ENCODE results near the gene IKZF3. TPM values are rescaled to one million over a fixed set of nuclear protein-coding genes. Genes with fewer than 3 reads are reported as not detected.

IKZF3 gene
- total RNA-seq, 1 donor from 2014 or later, result 0.67 TPM

DNA sequence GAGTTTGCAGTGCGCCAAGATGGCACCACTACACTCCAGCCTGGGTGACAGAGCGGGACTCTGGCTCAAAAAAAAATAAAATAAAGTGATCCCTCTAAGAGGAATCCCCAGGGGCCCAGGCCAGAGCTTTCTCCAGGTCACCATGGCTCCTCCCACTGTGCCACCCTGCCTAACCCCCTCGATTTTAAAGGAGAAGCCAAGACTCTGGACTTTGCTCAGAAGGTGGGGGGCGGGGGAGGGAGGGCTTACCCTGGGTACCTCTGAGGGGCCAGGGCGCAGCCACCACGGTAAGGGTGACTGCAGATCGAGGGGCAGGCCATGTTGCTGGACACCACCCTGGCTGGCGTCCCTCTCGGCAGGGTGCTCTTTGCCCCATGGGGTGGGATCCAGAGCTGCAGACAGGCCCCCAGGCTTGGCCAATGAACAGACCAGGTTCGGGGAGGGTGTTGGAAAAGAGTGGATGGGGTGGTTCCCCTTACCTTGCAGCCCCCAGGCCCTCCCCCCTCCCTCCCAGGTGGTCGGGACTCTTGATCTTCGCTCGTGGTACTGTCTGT, 126.8 kb downstream of the IKZF3 start:
- H3K36me3 Mint-ChIP-seq, result no peaks in the 10 kb centered on the region
- peak overlapping the region; percentile 96 for H3K27ac Mint-ChIP-seq
- peak overlapping the region; percentile 89 for H3K4me3 Mint-ChIP-seq
- TF ChIP-seq, protein P1, sequence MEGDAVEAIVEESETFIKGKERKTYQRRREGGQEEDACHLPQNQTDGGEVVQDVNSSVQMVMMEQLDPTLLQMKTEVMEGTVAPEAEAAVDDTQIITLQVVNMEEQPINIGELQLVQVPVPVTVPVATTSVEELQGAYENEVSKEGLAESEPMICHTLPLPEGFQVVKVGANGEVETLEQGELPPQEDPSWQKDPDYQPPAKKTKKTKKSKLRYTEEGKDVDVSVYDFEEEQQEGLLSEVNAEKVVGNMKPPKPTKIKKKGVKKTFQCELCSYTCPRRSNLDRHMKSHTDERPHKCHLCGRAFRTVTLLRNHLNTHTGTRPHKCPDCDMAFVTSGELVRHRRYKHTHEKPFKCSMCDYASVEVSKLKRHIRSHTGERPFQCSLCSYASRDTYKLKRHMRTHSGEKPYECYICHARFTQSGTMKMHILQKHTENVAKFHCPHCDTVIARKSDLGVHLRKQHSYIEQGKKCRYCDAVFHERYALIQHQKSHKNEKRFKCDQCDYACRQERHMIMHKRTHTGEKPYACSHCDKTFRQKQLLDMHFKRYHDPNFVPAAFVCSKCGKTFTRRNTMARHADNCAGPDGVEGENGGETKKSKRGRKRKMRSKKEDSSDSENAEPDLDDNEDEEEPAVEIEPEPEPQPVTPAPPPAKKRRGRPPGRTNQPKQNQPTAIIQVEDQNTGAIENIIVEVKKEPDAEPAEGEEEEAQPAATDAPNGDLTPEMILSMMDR (IDR thresholded peaks at IDR 0.05; ENCODE audit: unreplicated experiment), result no peak
- peaks cover 29% of the 10 kb centered on the region for H3K27me3 Mint-ChIP-seq (ENCODE audit: low read depth)
- H3K9me3 Mint-ChIP-seq, result no peaks in the 10 kb centered on the region
- peaks cover 39% of the 10 kb centered on the region for H3K4me1 Mint-ChIP-seq
- no peak for DNase-seq (ENCODE audit: low spot score in 2 of 2, unreplicated experiment in 2 of 2)

DNA sequence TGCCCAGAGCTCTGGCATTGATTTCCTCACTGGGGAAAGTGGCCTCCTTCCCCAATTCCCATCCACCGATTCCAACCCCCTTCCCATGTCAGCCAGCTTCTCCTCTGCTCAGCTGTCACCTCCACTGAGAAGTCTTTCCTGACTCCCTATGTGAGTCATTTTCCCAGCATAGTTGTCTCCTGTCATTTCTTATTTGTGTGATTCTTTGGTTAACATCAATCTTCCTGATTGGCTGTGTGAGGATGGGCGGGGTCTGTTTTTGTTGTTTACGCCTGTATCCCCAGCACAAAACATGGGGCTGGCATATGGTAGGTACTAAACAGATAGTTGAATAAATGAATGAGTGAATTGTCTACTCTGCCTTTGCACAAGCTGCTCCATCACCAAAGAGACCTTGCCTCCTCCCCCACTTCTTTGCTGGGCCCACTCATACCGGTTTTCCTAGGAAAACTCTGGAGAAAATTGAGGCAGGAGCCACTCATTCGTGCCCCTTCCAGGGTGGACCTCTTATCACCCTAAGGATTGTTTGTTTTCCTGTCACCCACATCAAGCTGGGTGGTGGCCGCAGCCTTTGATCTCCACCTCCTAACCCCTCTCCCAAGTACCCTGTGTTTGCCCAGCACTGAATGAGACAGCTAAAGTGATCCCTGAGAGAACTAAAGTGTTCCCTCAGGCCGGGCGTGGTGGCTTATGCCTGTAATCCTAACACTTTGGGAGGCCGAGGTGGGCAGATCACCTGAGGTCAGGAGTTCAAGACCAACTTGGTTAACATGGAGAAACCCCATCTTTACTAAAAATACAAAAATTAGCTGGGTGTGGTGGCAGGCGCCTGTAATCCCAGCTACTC, 127.6 kb downstream of the IKZF3 start:
- no peak for DNase-seq (ENCODE audit: low spot score in 2 of 2, unreplicated experiment in 2 of 2)
- Mint-ChIP-seq H3K4me3 (peak overlapping the region; percentile 47), H3K4me1 (peaks cover 39% of the 10 kb centered on the region), H3K9me3 (no peaks in the 10 kb centered on the region), H3K27me3 (ENCODE audit: low read depth) (peaks cover 29% of the 10 kb centered on the region), H3K36me3 (no peaks in the 10 kb centered on the region), H3K27ac (peak overlapping the region; percentile 31)
- TF ChIP-seq, protein P1 (IDR thresholded peaks at IDR 0.05; ENCODE audit: unreplicated experiment), result no peak

DNA sequence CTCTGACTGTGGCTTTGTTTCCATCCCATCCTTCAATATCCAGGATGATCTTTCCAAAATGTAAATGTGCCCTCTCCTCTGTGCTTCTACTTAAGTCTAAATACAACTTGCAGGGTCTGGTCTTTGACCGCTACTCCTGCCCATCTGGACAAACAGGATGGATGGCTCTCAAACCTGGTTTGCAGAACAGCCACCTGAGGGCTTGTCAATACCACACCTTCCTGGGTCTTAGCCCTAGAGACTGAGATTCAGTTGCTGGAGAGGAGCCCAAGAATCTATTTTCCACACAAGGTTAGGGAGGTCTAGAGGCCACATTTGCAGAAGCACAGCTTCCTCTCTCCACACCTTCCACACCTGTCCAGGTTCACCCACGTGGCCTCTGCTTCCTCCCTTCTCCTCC, 128.2 kb downstream of the IKZF3 start:
- TF ChIP-seq, protein P1 (IDR thresholded peaks at IDR 0.05; ENCODE audit: unreplicated experiment), result no peak
- H3K27me3 Mint-ChIP-seq (ENCODE audit: low read depth), result peaks cover 29% of the 10 kb centered on the region
- H3K27ac Mint-ChIP-seq, result peak overlapping the region; percentile 30
- DNase-seq (ENCODE audit: low spot score in 2 of 2, unreplicated experiment in 2 of 2), result no peak
- no peaks in the 10 kb centered on the region for H3K36me3 Mint-ChIP-seq
- no peak overlapping the region for H3K4me3 Mint-ChIP-seq
- no peaks in the 10 kb centered on the region for H3K9me3 Mint-ChIP-seq
- H3K4me1 Mint-ChIP-seq, result peaks cover 34% of the 10 kb centered on the region

DNA sequence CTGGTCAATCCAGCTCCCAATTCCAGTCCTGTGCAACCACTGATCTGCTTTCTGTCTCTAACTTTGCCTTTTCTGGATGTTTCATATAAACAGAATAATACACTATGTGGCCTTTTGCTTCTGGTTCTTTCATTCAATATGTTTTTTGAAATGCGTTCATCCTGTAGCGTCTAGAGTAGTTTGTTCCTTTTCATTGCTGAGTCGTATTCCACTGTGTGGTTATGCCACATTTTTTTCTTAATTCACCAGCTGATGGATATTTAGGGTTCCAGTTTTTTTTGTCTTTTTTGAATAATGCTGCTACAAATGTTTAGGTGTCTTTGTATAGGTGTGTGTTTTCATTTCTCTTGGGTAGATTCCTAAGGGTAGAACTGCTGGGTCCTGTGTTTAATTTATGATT, 131.5 kb downstream of the IKZF3 start:
- Mint-ChIP-seq H3K9me3 (no peaks in the 10 kb centered on the region), H3K36me3 (peaks cover 2% of the 10 kb centered on the region), H3K27ac (peak overlapping the region; percentile 70), H3K27me3 (ENCODE audit: low read depth) (peaks cover 13% of the 10 kb centered on the region), H3K4me3 (no peak overlapping the region), H3K4me1 (peaks cover 19% of the 10 kb centered on the region)
- TF ChIP-seq, protein P1 (IDR thresholded peaks at IDR 0.05; ENCODE audit: unreplicated experiment), result no peak
- DNase-seq (ENCODE audit: low spot score in 2 of 2, unreplicated experiment in 2 of 2), result no peak

DNA sequence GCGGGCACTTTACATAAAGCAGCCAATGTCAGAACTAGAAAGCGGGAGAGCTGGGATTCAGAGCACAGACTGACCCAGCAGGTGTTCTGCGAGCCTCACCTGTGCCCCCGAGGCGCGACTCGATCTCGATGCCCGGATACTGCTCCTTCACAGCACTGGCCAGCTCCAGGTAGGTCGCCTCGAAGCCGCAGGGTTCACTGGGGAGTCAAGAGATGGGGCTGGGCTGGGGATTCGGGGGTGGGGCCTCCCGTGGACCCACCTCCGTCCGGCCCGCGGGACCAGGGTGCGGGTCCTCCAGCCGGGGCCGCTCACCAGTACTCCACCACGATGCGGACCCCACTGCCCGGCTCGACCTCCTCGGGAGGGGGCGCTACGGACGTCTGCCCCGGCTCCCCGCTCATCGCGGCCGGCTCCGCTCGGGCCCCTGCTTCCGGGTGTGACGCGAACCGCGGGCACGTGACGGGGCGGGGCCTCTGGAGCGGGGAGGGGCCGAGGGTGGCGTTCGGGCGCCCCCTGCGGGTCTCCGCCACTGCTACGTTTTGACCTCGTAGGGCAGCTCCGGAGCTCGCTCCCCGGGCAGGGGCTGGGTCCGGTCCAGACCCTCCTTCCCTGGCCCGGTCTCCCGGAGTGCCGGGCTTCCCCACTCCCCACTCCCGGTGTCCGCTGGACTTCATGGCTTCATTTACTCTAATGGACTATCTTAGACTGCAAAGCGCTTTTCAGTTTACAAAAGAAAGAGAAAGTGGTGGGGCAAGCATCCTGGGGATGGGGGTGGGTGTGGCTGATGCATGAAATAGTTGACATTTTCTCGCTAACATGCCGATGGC, 133.8 kb downstream of the IKZF3 start, which contains the start of gene MIEN1:
Gene MIEN1, minus strand, starts transcription at position 438 of the 827 bp plus-strand sequence. Its CDS starts 37 bp downstream, at position 401.
- peak within 1 kb of the TSS; percentile 94 for H3K27ac Mint-ChIP-seq
- DNase-seq (ENCODE audit: low spot score in 2 of 2, unreplicated experiment in 2 of 2), result peak; percentile 94 to 97
- H3K4me3 Mint-ChIP-seq, result peak within 1 kb of the TSS; percentile 87
- peaks cover 5% of the 10 kb centered on the region for H3K4me1 Mint-ChIP-seq
- no peaks in the 10 kb centered on the region for H3K9me3 Mint-ChIP-seq
- TF ChIP-seq, protein P1 (IDR thresholded peaks at IDR 0.05; ENCODE audit: unreplicated experiment), result peak; percentile 88
- H3K27me3 Mint-ChIP-seq (ENCODE audit: low read depth), result no peaks in the 10 kb centered on the region
- peaks cover 9% of the 10 kb centered on the region for H3K36me3 Mint-ChIP-seq

Data from mesothelial cell of epicardium (in vitro differentiated cells).